GM23338 (cell line): Measurements from ENCODE around the gene SPECC1L. TPM values are rescaled to one million over a fixed set of nuclear protein-coding genes. Genes with fewer than 3 reads are reported as not detected.
"Not testable (repeated sequence)": the region's sequence is repeated elsewhere in the genome, so short reads cannot be mapped to it uniquely, and the experiment has no call there.

Experiments used
- ATAC-seq: fragments of 200-7000 bp; cut with Tn5 transposase; 3 replicates; pipeline ENCODE4 v1.9.1; 2020
- DNase-seq: peaks from one replicate; pipeline ENCODE4 v3.0.0-alpha.2; 2015; ENCODE audit warnings: low spot score
- H2AFZ ChIP-seq: fragments of 200-600 bp; sonication (generic); 2 replicates; pipeline ENCODE4 v1.8.0; 2016; ENCODE audit warnings: antibody characterized with exemption, mild to moderate bottlenecking, moderate library complexity
- H3F3A ChIP-seq: fragments of 200-600 bp; sonication (generic); replicated peaks from 2 replicates; pipeline ENCODE4 v1.8.0; 2017; ENCODE audit warnings: antibody characterized with exemption, mixed run types, low read depth
- H3K27ac ChIP-seq: fragments of 200-600 bp; sonication (generic); 2 replicates; pipeline ENCODE4 v1.6.1; 2016; ENCODE audit warnings: low read depth
- H3K27me3 ChIP-seq: fragments of 200-600 bp; sonication (generic); 2 replicates; pipeline ENCODE4 v1.8.0; 2016; ENCODE audit warnings: mild to moderate bottlenecking, mixed run types, moderate library complexity; ENCODE audit not compliant: insufficient read depth
- H3K36me3 ChIP-seq: fragments of 200-600 bp; sonication (generic); 2 replicates; pipeline ENCODE4 v1.8.0; 2016; ENCODE audit warnings: mild to moderate bottlenecking; ENCODE audit not compliant: insufficient read depth
- H3K4me1 ChIP-seq: fragments of 200-600 bp; sonication (generic); 2 replicates; pipeline ENCODE4 v1.8.0; 2016; ENCODE audit warnings: mild to moderate bottlenecking, moderate library complexity; ENCODE audit not compliant: insufficient read depth
- H3K4me2 ChIP-seq: fragments of 200-600 bp; sonication (generic); 2 replicates; pipeline ENCODE4 v1.7.1; 2017; ENCODE audit warnings: mixed run types
- H3K4me3 ChIP-seq: fragments of 200-600 bp; sonication (generic); 2 replicates; pipeline ENCODE4 v1.6.1; 2016; ENCODE audit warnings: mixed run types
- H3K79me2 ChIP-seq: fragments of 200-600 bp; sonication (generic); replicated peaks from 2 replicates; pipeline ENCODE4 v1.8.0; 2017; ENCODE audit warnings: mild to moderate bottlenecking; ENCODE audit not compliant: insufficient read depth
- H3K9me2 ChIP-seq: fragments of 200-600 bp; sonication (generic); 2 replicates; pipeline ENCODE4 v1.8.0; 2017; ENCODE audit not compliant: insufficient read depth
- H4K20me1 ChIP-seq: fragments of 200-600 bp; sonication (generic); replicated peaks from 2 replicates; pipeline ENCODE4 v1.8.0; 2017; ENCODE audit warnings: mild to moderate bottlenecking; ENCODE audit not compliant: insufficient read depth
- H3K27ac Mint-ChIP-seq: 2 replicates; pipeline ENCODE4 v1.8.0; 2020; ENCODE audit warnings: inconsistent platforms, mild to moderate bottlenecking, moderate library complexity, mixed read lengths
- H3K27me3 Mint-ChIP-seq: 3 replicates; pipeline ENCODE4 v1.8.0; 2022; ENCODE audit warnings: low read depth, mild to moderate bottlenecking, moderate library complexity, mixed read lengths, inconsistent platforms; ENCODE audit not compliant: insufficient read depth, poor library complexity
- H3K36me3 Mint-ChIP-seq: 3 replicates; pipeline ENCODE4 v1.8.0; 2021; ENCODE audit warnings: low read depth, mild to moderate bottlenecking, inconsistent platforms, moderate library complexity, mixed read lengths
- H3K4me1 Mint-ChIP-seq: 3 replicates; pipeline ENCODE4 v1.8.0; 2020; ENCODE audit warnings: mild to moderate bottlenecking, inconsistent platforms, mixed read lengths
- H3K4me3 Mint-ChIP-seq: 3 replicates; pipeline ENCODE4 v1.8.0; 2021; ENCODE audit warnings: moderate library complexity, mild to moderate bottlenecking, inconsistent platforms, mixed read lengths
- H3K9me3 Mint-ChIP-seq: 3 replicates; pipeline ENCODE4 v1.8.0; 2020; ENCODE audit warnings: moderate library complexity, mild to moderate bottlenecking, inconsistent platforms, mixed read lengths
- polyA plus RNA-seq: library from polyadenylated mRNA; unstranded; fragments of >200 nt; fragmentation: Nextera tagmentation; extraction: Ambion mirVana; gene quantifications from 2 replicates; pipeline ENCODE4 v1.2.1, GENCODE V29; 2016
- total RNA-seq: library from RNA; depleted of rRNA; stranded (reverse); fragments of >200 nt; shearing (Covaris generic); gene quantifications from 2 replicates; pipeline ENCODE4 v1.2.3, GENCODE V29; 2014
- TF ChIP-seq, protein P1 (sequence below), 2 experiments: fragments of 200-600 bp in 1 of 2; sonication (generic) in 1 of 2; conservative IDR thresholded peaks; 2 replicates each; pipeline versions ENCODE4 v1.5.1 to v1.6.1; 2016 to 2017; ENCODE audit warnings: antibody characterized with exemption in 2 of 2, low read depth in 2 of 2, mild to moderate bottlenecking in 2 of 2, moderate library complexity in 1 of 2

The SPECC1L gene
- total and polyA plus RNA-seq, 2 experiments from 2014 or later: 24.3 to 44.7 TPM

DNA sequence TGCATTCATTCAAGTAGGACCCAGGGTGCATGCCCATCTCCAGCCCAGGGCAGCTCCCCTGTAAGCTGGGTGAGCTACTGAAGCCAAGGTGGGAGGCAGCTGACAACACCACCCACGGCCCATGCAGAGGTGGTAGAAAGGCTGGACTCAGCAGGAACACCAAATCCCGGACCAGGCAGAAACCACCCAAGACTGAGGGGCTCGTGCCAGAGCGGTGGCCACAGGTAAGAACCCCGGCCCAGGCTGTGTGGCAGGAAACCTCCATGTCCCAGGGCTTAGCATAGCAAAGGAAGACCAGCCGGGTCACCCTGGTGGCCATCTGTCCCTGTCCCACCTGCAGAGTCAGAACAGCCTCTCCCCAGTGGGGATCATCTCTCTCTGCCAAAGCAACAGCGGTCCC, 13.9 kb upstream of the SPECC1L start:
- not testable (repeated sequence) for H4K20me1 ChIP-seq, H3K36me3 Mint-ChIP-seq, H3K79me2 ChIP-seq, H3K9me2 ChIP-seq, H3K27ac ChIP-seq, H2AFZ ChIP-seq, H3K27me3 Mint-ChIP-seq, H3F3A ChIP-seq, H3K4me3 ChIP-seq, DNase-seq, H3K36me3 ChIP-seq, H3K27ac Mint-ChIP-seq, H3K4me3 Mint-ChIP-seq, H3K4me1 Mint-ChIP-seq, H3K4me1 ChIP-seq, H3K27me3 ChIP-seq, H3K9me3 Mint-ChIP-seq, H3K4me2 ChIP-seq, ATAC-seq

DNA sequence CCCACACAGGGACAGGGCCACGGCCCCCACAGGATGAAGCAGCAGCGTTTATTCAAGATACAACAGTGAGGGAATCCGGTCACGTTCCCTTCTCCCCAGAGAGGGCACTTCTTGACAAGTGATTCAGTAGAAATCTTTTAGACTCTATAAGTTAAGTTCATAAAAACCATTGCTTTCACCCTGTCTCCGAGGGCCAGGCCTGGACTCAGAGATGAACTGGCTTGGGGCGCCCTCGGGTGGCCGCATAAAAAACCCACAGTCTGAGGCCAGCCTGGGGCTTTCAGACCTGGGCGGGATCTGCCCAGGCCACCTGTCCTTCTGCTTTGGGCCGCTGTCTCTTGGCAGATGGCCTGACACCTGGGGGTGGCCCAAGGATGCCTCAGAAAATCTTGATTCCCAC, 11.2 kb upstream of the SPECC1L start:
- not testable (repeated sequence) for H3K27ac Mint-ChIP-seq, ATAC-seq, H3K4me2 ChIP-seq, H3K27me3 ChIP-seq, H3K4me3 Mint-ChIP-seq, H3K9me3 Mint-ChIP-seq, H3K79me2 ChIP-seq, H3F3A ChIP-seq, H3K27ac ChIP-seq, H3K27me3 Mint-ChIP-seq, H3K9me2 ChIP-seq, H3K4me1 Mint-ChIP-seq, H3K36me3 Mint-ChIP-seq, H3K4me1 ChIP-seq, H3K36me3 ChIP-seq, H4K20me1 ChIP-seq, H3K4me3 ChIP-seq, H2AFZ ChIP-seq
- peak; percentile 73 for DNase-seq
- TF ChIP-seq, protein P1, sequence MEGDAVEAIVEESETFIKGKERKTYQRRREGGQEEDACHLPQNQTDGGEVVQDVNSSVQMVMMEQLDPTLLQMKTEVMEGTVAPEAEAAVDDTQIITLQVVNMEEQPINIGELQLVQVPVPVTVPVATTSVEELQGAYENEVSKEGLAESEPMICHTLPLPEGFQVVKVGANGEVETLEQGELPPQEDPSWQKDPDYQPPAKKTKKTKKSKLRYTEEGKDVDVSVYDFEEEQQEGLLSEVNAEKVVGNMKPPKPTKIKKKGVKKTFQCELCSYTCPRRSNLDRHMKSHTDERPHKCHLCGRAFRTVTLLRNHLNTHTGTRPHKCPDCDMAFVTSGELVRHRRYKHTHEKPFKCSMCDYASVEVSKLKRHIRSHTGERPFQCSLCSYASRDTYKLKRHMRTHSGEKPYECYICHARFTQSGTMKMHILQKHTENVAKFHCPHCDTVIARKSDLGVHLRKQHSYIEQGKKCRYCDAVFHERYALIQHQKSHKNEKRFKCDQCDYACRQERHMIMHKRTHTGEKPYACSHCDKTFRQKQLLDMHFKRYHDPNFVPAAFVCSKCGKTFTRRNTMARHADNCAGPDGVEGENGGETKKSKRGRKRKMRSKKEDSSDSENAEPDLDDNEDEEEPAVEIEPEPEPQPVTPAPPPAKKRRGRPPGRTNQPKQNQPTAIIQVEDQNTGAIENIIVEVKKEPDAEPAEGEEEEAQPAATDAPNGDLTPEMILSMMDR (conservative IDR thresholded peaks at IDR 0.05; ENCODE audit: low read depth in 2 of 2): peak in 1 of 2 experiments; percentile 47; a peak in 2 of 4 replicates

- not testable (repeated sequence) for ATAC-seq, H3F3A ChIP-seq, H3K9me3 Mint-ChIP-seq, H3K4me1 Mint-ChIP-seq, H3K4me3 Mint-ChIP-seq, H3K79me2 ChIP-seq, H3K4me1 ChIP-seq, H3K27me3 Mint-ChIP-seq, H3K36me3 ChIP-seq, DNase-seq, H3K36me3 Mint-ChIP-seq, H3K27ac Mint-ChIP-seq, H3K27ac ChIP-seq, H3K4me3 ChIP-seq, H2AFZ ChIP-seq, H3K4me2 ChIP-seq, H3K9me2 ChIP-seq, H3K27me3 ChIP-seq, H4K20me1 ChIP-seq
Measured at GRCh38 chr22:24262185-24262749, 8.4 kb upstream of the SPECC1L start.

DNA sequence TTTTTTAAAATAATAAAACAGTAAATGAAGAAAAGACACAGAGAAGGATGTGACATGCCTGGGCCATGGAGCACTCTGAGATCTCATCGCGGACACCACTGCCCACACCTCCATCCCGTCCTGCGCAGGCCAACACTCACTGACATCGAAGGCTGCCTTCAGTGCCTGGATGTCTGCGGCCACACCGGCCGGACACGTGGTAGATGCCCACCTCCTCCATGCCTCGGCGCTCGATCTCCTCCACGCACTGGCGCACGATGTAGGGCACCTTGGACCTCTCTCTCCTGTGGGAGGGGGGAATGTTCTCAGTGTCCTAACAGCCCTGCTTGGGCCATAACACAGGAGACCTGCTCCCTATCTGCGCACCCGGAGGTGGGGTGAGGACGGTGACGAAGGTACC, 7.2 kb upstream of the SPECC1L start:
- not testable (repeated sequence) for H3K9me2 ChIP-seq, H4K20me1 ChIP-seq, H3K4me1 Mint-ChIP-seq, H3K4me2 ChIP-seq, H3K4me1 ChIP-seq, H3K27ac Mint-ChIP-seq, H3K27me3 Mint-ChIP-seq, H3F3A ChIP-seq, H2AFZ ChIP-seq, DNase-seq, H3K9me3 Mint-ChIP-seq, H3K27ac ChIP-seq, H3K27me3 ChIP-seq, H3K4me3 Mint-ChIP-seq, H3K79me2 ChIP-seq, H3K36me3 Mint-ChIP-seq, ATAC-seq, H3K4me3 ChIP-seq, H3K36me3 ChIP-seq

- not testable (repeated sequence) for H3K9me3 Mint-ChIP-seq, H3K27ac Mint-ChIP-seq, H3K9me2 ChIP-seq, H3K27me3 Mint-ChIP-seq, H3K4me3 Mint-ChIP-seq, H3K36me3 ChIP-seq, DNase-seq, H3K4me3 ChIP-seq, H3F3A ChIP-seq, H3K4me1 Mint-ChIP-seq, H3K4me2 ChIP-seq, H3K4me1 ChIP-seq, H4K20me1 ChIP-seq, H3K36me3 Mint-ChIP-seq, H3K27me3 ChIP-seq, ATAC-seq, H3K27ac ChIP-seq, H3K79me2 ChIP-seq, H2AFZ ChIP-seq
Measured at GRCh38 chr22:24264329-24264896, 6.2 kb upstream of the SPECC1L start.
